GM23338 (cell line): ENCODE data around the gene FASN. TPM values are rescaled to one million over a fixed set of nuclear protein-coding genes. Genes with fewer than 3 reads are reported as not detected.

Experiments used
- ATAC-seq: fragments of 200-7000 bp; cut with Tn5 transposase; 3 replicates; pipeline ENCODE4 v1.9.1; 2020
- DNase-seq: peaks from one replicate; pipeline ENCODE4 v3.0.0-alpha.2; 2015; ENCODE audit warnings: low spot score
- H2AFZ ChIP-seq: fragments of 200-600 bp; sonication (generic); 2 replicates; pipeline ENCODE4 v1.8.0; 2016; ENCODE audit warnings: antibody characterized with exemption, mild to moderate bottlenecking, moderate library complexity
- H3F3A ChIP-seq: fragments of 200-600 bp; sonication (generic); replicated peaks from 2 replicates; pipeline ENCODE4 v1.8.0; 2017; ENCODE audit warnings: antibody characterized with exemption, mixed run types, low read depth
- H3K27ac ChIP-seq: fragments of 200-600 bp; sonication (generic); 2 replicates; pipeline ENCODE4 v1.6.1; 2016; ENCODE audit warnings: low read depth
- H3K27me3 ChIP-seq: fragments of 200-600 bp; sonication (generic); 2 replicates; pipeline ENCODE4 v1.8.0; 2016; ENCODE audit warnings: mild to moderate bottlenecking, mixed run types, moderate library complexity; ENCODE audit not compliant: insufficient read depth
- H3K36me3 ChIP-seq: fragments of 200-600 bp; sonication (generic); 2 replicates; pipeline ENCODE4 v1.8.0; 2016; ENCODE audit warnings: mild to moderate bottlenecking; ENCODE audit not compliant: insufficient read depth
- H3K4me1 ChIP-seq: fragments of 200-600 bp; sonication (generic); 2 replicates; pipeline ENCODE4 v1.8.0; 2016; ENCODE audit warnings: mild to moderate bottlenecking, moderate library complexity; ENCODE audit not compliant: insufficient read depth
- H3K4me2 ChIP-seq: fragments of 200-600 bp; sonication (generic); 2 replicates; pipeline ENCODE4 v1.7.1; 2017; ENCODE audit warnings: mixed run types
- H3K4me3 ChIP-seq: fragments of 200-600 bp; sonication (generic); 2 replicates; pipeline ENCODE4 v1.6.1; 2016; ENCODE audit warnings: mixed run types
- H3K79me2 ChIP-seq: fragments of 200-600 bp; sonication (generic); replicated peaks from 2 replicates; pipeline ENCODE4 v1.8.0; 2017; ENCODE audit warnings: mild to moderate bottlenecking; ENCODE audit not compliant: insufficient read depth
- H3K9me2 ChIP-seq: fragments of 200-600 bp; sonication (generic); 2 replicates; pipeline ENCODE4 v1.8.0; 2017; ENCODE audit not compliant: insufficient read depth
- H4K20me1 ChIP-seq: fragments of 200-600 bp; sonication (generic); replicated peaks from 2 replicates; pipeline ENCODE4 v1.8.0; 2017; ENCODE audit warnings: mild to moderate bottlenecking; ENCODE audit not compliant: insufficient read depth
- H3K27ac Mint-ChIP-seq: 2 replicates; pipeline ENCODE4 v1.8.0; 2020; ENCODE audit warnings: inconsistent platforms, mild to moderate bottlenecking, moderate library complexity, mixed read lengths
- H3K27me3 Mint-ChIP-seq: 3 replicates; pipeline ENCODE4 v1.8.0; 2022; ENCODE audit warnings: low read depth, mild to moderate bottlenecking, moderate library complexity, mixed read lengths, inconsistent platforms; ENCODE audit not compliant: insufficient read depth, poor library complexity
- H3K36me3 Mint-ChIP-seq: 3 replicates; pipeline ENCODE4 v1.8.0; 2021; ENCODE audit warnings: low read depth, mild to moderate bottlenecking, inconsistent platforms, moderate library complexity, mixed read lengths
- H3K4me1 Mint-ChIP-seq: 3 replicates; pipeline ENCODE4 v1.8.0; 2020; ENCODE audit warnings: mild to moderate bottlenecking, inconsistent platforms, mixed read lengths
- H3K4me3 Mint-ChIP-seq: 3 replicates; pipeline ENCODE4 v1.8.0; 2021; ENCODE audit warnings: moderate library complexity, mild to moderate bottlenecking, inconsistent platforms, mixed read lengths
- H3K9me3 Mint-ChIP-seq: 3 replicates; pipeline ENCODE4 v1.8.0; 2020; ENCODE audit warnings: moderate library complexity, mild to moderate bottlenecking, inconsistent platforms, mixed read lengths
- CREB1 ChIP-seq: fragments of 250-450 bp; sonication (Bioruptor Pico); IDR thresholded peaks from 2 replicates; pipeline ENCODE4 v1.5.0; 2020; ENCODE audit warnings: low read depth, mild to moderate bottlenecking, moderate library complexity
- CTCF ChIP-seq, 2 experiments: fragments of 200-600 bp in 1 of 2; sonication (generic) in 1 of 2; conservative IDR thresholded peaks; 2 replicates each; pipeline versions ENCODE4 v1.5.1 to v1.6.1; 2016 to 2017; ENCODE audit warnings: antibody characterized with exemption in 2 of 2, low read depth in 2 of 2, mild to moderate bottlenecking in 2 of 2, moderate library complexity in 1 of 2
- ETS1 ChIP-seq: IDR thresholded peaks from 2 replicates; pipeline ENCODE4 v1.6.1; 2016; ENCODE audit warnings: antibody characterized with exemption
- EZH2 ChIP-seq: fragments of 200-600 bp; sonication (generic); IDR thresholded peaks from one replicate; pipeline ENCODE4 v1.8.0; 2017; ENCODE audit warnings: antibody characterized with exemption, mild to moderate bottlenecking, low read depth; ENCODE audit not compliant: unreplicated experiment
- EZH2phosphoT487 ChIP-seq: fragments of 200-600 bp; sonication (generic); IDR thresholded peaks from one replicate; pipeline ENCODE4 v1.8.1; 2018; ENCODE audit warnings: antibody characterized with exemption; ENCODE audit not compliant: unreplicated experiment
- JUNB ChIP-seq: IDR thresholded peaks from one replicate; pipeline ENCODE4 v1.6.1; 2016; ENCODE audit warnings: antibody characterized with exemption; ENCODE audit not compliant: unreplicated experiment
- NANOG ChIP-seq: IDR thresholded peaks from 2 replicates; pipeline ENCODE4 v1.6.1; 2016; ENCODE audit warnings: antibody characterized with exemption, borderline replicate concordance
- POLR2AphosphoS5 ChIP-seq: IDR thresholded peaks from 2 replicates; pipeline ENCODE4 v1.6.1; 2016; ENCODE audit warnings: antibody characterized with exemption, low read depth
- REST ChIP-seq: IDR thresholded peaks from one replicate; pipeline ENCODE4 v1.6.1; 2018; ENCODE audit warnings: antibody characterized with exemption; ENCODE audit not compliant: unreplicated experiment
- STAT1 ChIP-seq: IDR thresholded peaks from one replicate; pipeline ENCODE4 v1.6.1; 2016; ENCODE audit warnings: antibody characterized with exemption; ENCODE audit not compliant: unreplicated experiment
- ZNF331 ChIP-seq: fragments of 250-450 bp; sonication (Bioruptor Pico); IDR thresholded peaks from 2 replicates; pipeline ENCODE4 v1.5.0; 2020; ENCODE audit warnings: low read depth, mild to moderate bottlenecking, moderate library complexity
- ZNF462 ChIP-seq: fragments of 250-450 bp; sonication (Bioruptor Pico); IDR thresholded peaks from 2 replicates; pipeline ENCODE4 v1.5.0; 2020; ENCODE audit warnings: mild to moderate bottlenecking, moderate library complexity
- polyA plus RNA-seq: library from polyadenylated mRNA; unstranded; fragments of >200 nt; fragmentation: Nextera tagmentation; extraction: Ambion mirVana; gene quantifications from 2 replicates; pipeline ENCODE4 v1.2.1, GENCODE V29; 2016
- total RNA-seq: library from RNA; depleted of rRNA; stranded (reverse); fragments of >200 nt; shearing (Covaris generic); gene quantifications from 2 replicates; pipeline ENCODE4 v1.2.3, GENCODE V29; 2014

The FASN gene
- total and polyA plus RNA-seq, 2 experiments from 2014 or later, result 120 to 849 TPM

- Histone ChIP-seq H3K27me3 (no peaks in the 10 kb centered on the region), H2AFZ (no peak overlapping the region), H3F3A (peaks cover 25% of the 10 kb centered on the region), H3K4me2 (no peak overlapping the region), H3K9me2 (no peaks in the 10 kb centered on the region), H3K36me3 (peaks cover 10% of the 10 kb centered on the region; the same call in 1 of the 2 replicates), H3K4me1 (no peaks in the 10 kb centered on the region), H3K4me3 (no peak overlapping the region), H3K27ac (no peak overlapping the region), H4K20me1 (peaks cover 8% of the 10 kb centered on the region), H3K79me2 (no peaks in the 10 kb centered on the region)
- Mint-ChIP-seq H3K36me3 (peaks cover 47% of the 10 kb centered on the region), H3K4me3 (no peak overlapping the region), H3K27me3 (peaks cover 27% of the 10 kb centered on the region), H3K4me1 (peaks cover 3% of the 10 kb centered on the region), H3K27ac (no peak overlapping the region), H3K9me3 (no peaks in the 10 kb centered on the region; the same call in 2 of the 3 replicates)
- TF ChIP-seq REST (no peak), EZH2phosphoT487 (no peak), CTCF (conservative IDR thresholded peaks at IDR 0.05; ENCODE audit: low read depth in 2 of 2) (no peak), ZNF462 (CRISPR knock-in tag) (no peak), EZH2 (no peak), POLR2AphosphoS5 (no peak), STAT1 (no peak), JUNB (no peak), CREB1 (no peak), ETS1 (no peak), NANOG (no peak), ZNF331 (CRISPR knock-in tag) (no peak)
- no peak for ATAC-seq
- DNase-seq, result no peak
These were observed 17.8 kb downstream of the FASN start for GRCh38 chr17:82080048-82080788.
